Stimulated activated CD8-positive, alpha-beta memory T cell treated with anti-CD3 and anti-CD28 coated beads, Interleukin-15, amount 100 ng/mL, for 48 hours (primary cell): Measurements from ENCODE around the gene FAM9C.
"Not testable (repeated sequence)": the region's sequence is repeated elsewhere in the genome, so short reads cannot be mapped to it uniquely, and the experiment has no call there.

Experiments
- DNase-seq, 2 donors: peaks; one replicate each; pipeline ENCODE4 v3.0.0-alpha.2; 2020; ENCODE audit warnings: low read depth in 2 of 2

Gene FAM9C

DNA sequence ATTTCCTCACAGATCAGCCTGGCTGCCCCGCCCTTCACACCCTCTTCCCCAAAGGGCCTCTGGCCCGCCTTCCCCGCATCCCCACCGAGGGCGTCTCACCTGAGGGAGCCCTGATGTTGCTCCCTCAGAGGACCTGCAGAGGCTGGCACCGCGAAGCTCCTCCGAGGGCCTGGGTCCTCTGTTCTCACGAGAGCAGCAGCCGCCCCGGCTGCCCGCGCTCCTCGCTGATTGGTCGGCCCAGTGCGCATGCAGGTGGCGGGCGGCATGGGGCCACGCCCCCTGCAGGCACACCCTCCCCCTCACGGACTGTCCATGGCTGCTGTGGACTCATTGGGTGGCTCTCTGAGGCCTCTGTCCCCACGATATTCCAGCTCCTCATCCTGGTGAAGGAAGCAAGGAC is at the start of gene FAM9C:
FAM9C (minus strand) TSS at position 180 of the 400 bp plus-strand sequence. CDS start 831 bp downstream, outside the sequence.
- no peak for DNase-seq

DNA sequence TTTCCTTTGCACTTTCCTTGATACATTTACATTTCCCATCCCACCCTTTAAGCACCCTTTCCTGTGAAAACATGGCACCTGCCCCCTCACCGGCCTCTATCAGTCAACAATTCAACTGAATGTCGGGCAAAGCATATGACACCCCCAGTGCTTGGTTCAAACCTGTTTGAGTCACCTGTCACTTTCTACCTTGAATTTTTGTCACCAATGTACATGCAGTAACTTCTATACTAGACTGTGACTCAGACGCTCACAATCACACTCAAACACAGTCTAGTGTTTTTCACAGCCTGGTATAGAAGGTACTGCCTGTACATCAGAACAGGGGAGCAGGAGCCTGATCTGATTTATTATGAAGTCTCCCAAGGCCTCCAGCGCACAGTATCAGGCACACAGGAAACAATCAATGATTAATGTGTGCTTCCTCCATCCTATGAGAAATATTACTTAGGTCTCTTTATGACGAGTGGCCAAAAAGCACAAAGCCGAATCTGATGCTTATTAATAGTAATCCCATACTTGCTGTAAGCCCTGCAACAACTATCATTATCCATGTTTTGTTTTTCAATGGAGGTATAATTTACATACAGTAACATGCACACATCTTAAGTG is 49.2 kb upstream of the FAM9C start:
- no peak for DNase-seq

DNA sequence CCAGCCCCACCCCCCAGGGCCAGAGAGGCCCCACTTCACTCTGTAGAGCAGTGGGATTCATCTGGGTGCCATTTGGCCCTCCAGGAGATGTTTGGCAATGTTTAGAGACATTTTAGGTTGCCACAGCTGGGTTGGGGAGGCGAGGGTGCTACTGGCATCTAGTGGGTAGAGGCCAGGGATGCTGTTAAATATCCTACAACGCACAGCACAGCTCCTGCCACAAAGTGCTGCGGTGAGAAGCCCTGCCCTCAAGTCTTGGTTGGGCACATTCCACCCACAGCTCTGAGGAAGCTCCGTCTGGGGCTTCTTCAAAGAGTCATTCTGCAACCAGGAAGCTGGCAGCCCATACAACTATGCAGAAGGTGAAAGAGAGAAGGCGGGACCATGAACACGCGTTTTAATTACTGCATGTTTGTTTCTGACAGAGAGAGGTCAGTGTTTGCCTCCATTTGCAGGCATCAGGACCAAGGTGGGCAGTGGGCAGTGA is 48.1 kb upstream of the FAM9C start:
- DNase-seq = peak; percentile 68 to 73

- DNase-seq = no peak
Observed at GRCh38 chrX:13091111-13091765, 46.8 kb upstream of the FAM9C start.

DNA sequence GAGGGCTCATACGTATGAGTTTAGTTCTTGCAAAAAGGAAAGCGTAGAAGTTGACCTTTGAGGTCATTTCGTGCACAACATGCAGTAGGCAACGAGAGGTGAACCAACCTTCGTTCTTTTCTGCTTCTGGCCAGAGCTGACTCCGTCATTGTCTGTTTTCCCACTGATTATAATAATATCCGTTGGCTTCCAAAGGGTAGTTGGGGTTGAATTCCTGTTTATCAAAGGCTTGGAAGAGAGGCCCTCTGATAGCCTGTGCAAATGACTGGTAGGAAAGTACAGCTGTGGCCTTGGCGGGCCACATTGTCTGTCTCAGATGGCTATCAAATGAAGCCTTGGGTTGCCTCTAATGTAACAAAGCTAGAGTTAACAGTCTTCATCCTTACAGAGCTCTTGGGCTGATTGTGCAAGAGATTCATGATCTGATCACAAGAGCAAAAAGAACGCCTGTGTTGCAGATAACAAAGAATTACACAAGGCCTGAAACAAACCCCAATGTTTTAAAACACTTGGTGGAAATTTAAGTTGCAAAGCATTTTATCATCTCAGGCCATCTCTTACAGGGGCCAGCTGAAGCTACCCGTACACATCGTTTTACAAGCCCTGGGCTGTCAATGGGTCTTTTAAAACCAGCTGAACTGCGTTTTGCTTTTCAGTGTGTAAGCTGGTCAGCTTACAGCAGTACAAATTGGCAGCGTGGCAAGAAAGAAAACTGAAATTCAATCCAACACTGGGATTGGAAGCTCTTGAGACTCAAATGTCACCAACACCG is 46.1 kb upstream of the FAM9C start:
- no peak for DNase-seq

GRCh38 chrX:13090027-13090338 is 45.6 kb upstream of the FAM9C start:
- DNase-seq = no peak

DNA sequence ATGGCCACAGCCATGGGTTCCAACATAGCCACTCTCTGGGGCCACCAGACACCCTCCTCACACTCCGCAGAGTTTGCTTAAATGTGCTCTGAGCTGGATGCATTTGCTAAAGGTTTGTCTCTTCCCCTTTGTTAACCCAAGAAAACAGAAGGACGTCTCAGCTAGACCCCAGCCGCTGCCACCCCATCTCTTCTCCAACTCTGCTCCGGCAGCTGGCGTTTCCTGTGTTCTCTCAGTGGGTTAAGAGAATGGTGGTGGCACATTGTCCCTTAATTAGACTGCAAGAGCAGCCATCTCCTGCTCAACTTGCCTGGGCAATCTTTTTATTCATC is 43.7 kb upstream of the FAM9C start:
- no peak for DNase-seq

GRCh38 chrX:13087322-13088155 is 43.1 kb upstream of the FAM9C start:
- DNase-seq = no peak

- not testable (repeated sequence) for DNase-seq
Observed at GRCh38 chrX:13086793-13087321, 42.4 kb upstream of the FAM9C start.

- no peak for DNase-seq
Observed at GRCh38 chrX:13086076-13086475, 41.7 kb upstream of the FAM9C start.

DNA sequence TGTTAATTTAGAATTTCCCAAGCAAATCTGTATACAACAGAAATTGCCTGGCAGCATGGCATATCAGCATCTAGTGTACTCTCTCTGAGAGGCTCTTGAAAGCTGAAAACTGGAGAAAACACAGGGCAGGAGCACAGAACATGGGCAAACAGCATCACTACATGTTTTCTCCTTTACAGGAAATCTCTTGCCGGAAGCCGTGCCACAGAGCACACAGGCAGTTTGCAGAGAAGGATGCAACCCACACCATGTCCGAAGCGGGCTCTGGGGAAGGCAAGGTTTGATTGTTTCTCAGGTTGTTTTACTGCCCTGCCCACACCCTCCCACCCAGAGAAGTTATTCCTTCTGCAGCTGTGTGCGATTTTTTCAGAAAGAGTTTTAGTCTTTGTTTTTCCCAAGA is 41.1 kb upstream of the FAM9C start:
- DNase-seq = no peak

- DNase-seq = no peak
Observed at GRCh38 chrX:13084611-13085010, 40.2 kb upstream of the FAM9C start.

DNA sequence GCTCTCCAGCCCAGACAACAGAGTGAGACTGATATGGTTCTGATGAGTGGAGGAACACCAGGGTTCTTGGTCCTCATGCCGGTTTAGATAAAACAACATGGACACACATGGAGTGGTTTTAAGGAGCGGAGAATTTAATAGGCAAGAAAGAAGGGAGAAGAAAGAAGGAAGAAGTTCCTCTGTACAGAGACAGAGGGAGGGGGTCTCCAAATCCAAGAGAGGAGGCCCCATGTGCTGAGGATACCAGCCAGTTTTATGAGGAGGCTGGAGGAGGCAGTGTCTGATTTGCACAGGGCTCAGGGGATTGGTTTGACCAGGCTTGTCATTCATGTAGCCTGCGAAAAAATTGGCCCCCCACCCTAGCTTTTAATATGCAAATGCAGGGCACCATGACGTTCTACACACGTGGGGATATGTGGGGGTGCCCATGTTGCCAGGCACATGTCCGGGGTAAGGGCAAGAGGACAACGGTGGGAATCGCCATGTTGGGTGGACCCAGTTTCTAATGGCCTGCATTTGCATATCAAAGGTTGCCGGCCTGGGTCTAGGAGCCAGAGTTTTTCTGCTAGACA is 39.4 kb upstream of the FAM9C start:
- not testable (repeated sequence) for DNase-seq

GRCh38 chrX:13082206-13083065 is 38.0 kb upstream of the FAM9C start:
- no peak for DNase-seq

DNA sequence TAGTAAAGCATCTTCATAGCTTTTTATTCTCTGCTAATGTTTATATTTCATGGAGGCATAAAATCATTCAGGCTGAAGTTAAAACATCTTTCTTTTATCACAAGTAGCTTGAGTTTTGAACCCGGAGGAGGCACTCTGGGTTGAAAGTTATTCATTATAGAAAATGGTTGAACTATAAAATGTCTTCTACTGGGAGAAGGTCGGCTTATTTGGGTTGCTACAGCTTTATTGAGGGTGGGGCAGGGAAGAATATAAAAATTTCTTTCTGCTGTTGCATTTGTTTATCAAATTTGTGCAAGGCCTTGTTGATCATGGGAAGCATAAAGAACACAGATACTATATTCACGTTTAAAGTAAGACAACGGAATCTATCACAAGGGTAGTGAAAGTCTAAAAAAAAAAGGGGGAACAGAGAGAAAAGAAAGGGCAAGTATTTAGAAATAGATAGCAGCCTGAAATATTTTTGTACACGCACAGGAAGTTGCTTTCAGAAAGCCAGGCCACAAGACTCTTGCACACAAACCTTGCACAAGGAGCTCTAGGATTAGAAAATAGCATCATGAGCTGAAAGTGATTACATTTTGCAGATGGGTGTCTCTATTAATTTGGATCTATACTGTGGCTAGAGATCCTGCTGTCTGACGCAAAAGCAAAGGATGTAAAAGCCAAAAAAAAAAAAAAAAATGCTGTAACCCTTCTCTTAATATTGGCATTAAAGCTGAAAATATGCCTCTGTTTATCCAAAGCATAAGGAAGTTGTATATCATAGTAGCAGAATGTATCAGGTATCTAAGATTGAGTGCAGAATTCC is 37.2 kb upstream of the FAM9C start:
- DNase-seq = no peak

GRCh38 chrX:13080128-13080795 is 35.8 kb upstream of the FAM9C start:
- no peak for DNase-seq

- no peak for DNase-seq
Observed at GRCh38 chrX:13078739-13079444, 34.5 kb upstream of the FAM9C start.

- DNase-seq = no peak
Observed at GRCh38 chrX:13077168-13077567, 32.7 kb upstream of the FAM9C start.
